Naive thymus-derived CD4-positive, alpha-beta T cell (primary cell): ENCODE measurements around the gene PPP2R1A. TPM values are rescaled to one million over a fixed set of nuclear protein-coding genes. Genes with fewer than 3 reads are reported as not detected.

Source experiments
- ATAC-seq: fragments of 150-1000 bp; cut with Tn5 transposase; 2 replicates; pipeline ENCODE4 v1.10.0; 2021; ENCODE audit warnings: mild to moderate bottlenecking, moderate library complexity
- CTCF ChIA-PET: fragments of 350-600 bp; sonication (Branson Sonifier 250); formaldehyde crosslinking; loops from one replicate; lab custom pipeline; 2021; ENCODE audit warnings: antibody characterized with exemption; lab: Charles Lee
- POLR2A ChIA-PET: fragments of 350-600 bp; sonication (Branson Sonifier 250); formaldehyde crosslinking; loops from one replicate; lab custom pipeline; 2021; ENCODE audit warnings: antibody characterized with exemption, inconsistent platforms; lab: Charles Lee
- DNase-seq, 9 donors: peaks; one replicate each; pipeline versions ENCODE4 v3.0.0 to v3.0.0-alpha.2; 2020 to 2022; ENCODE audit warnings: mixed read lengths in 1 of 9
- H3K27ac ChIP-seq: one replicate; pipeline ENCODE4 v1.7.0; 2013; ENCODE audit warnings: mild to moderate bottlenecking, low read depth, low read length, moderate library complexity
- H3K27me3 ChIP-seq, 2 donors: one replicate each; pipeline ENCODE4 v1.7.0; 2013; ENCODE audit warnings: low read length in 2 of 2, mild to moderate bottlenecking in 2 of 2, moderate library complexity in 2 of 2; ENCODE audit not compliant: control insufficient read depth in 2 of 2, insufficient read depth in 2 of 2
- H3K36me3 ChIP-seq, 3 experiments: 1 replicate in 2 of 3; 2 replicates in 1 of 3; pipeline ENCODE4 v1.7.0; 2013; ENCODE audit warnings: low read length in 3 of 3, mild to moderate bottlenecking in 3 of 3, moderate library complexity in 1 of 3; ENCODE audit not compliant: insufficient read depth in 3 of 3, control insufficient read depth in 2 of 3
- H3K4me1 ChIP-seq, 2 donors: one replicate each; pipeline ENCODE4 v1.7.0; 2013; ENCODE audit warnings: low read length in 2 of 2, mild to moderate bottlenecking in 2 of 2, moderate library complexity in 1 of 2; ENCODE audit not compliant: control insufficient read depth in 2 of 2, insufficient read depth in 2 of 2
- H3K4me3 ChIP-seq: 2 replicates; pipeline ENCODE4 v1.7.0; 2013; ENCODE audit warnings: mild to moderate bottlenecking, low read length
- H3K9me3 ChIP-seq, 3 experiments: 1 replicate in 2 of 3; 2 replicates in 1 of 3; pipeline ENCODE4 v1.7.0; 2013; ENCODE audit warnings: low read length in 3 of 3; ENCODE audit not compliant: control insufficient read depth in 2 of 3
- H3K27ac Mint-ChIP-seq, 9 donors: one replicate each; pipeline ENCODE4 v1.8.0; 2020 to 2022; ENCODE audit warnings: mixed read lengths in 9 of 9, mild to moderate bottlenecking in 8 of 9, moderate library complexity in 5 of 9, inconsistent platforms in 2 of 9
- H3K27me3 Mint-ChIP-seq, 5 donors: one replicate each; pipeline ENCODE4 v1.8.0; 2021 to 2022; ENCODE audit warnings: mixed read lengths in 5 of 5, mild to moderate bottlenecking in 1 of 5
- H3K36me3 Mint-ChIP-seq, 5 donors: one replicate each; pipeline ENCODE4 v1.8.0; 2020 to 2022; ENCODE audit warnings: mixed read lengths in 5 of 5, mild to moderate bottlenecking in 3 of 5, inconsistent platforms in 1 of 5
- H3K4me1 Mint-ChIP-seq, 7 donors: one replicate each; pipeline ENCODE4 v1.8.0; 2020 to 2022; ENCODE audit warnings: mixed read lengths in 7 of 7, mild to moderate bottlenecking in 3 of 7, inconsistent platforms in 1 of 7
- H3K4me3 Mint-ChIP-seq, 10 donors: one replicate each; pipeline ENCODE4 v1.8.0; 2020 to 2022; ENCODE audit warnings: mild to moderate bottlenecking in 10 of 10, mixed read lengths in 10 of 10, moderate library complexity in 6 of 10, inconsistent platforms in 2 of 10
- H3K9me3 Mint-ChIP-seq, 11 donors: one replicate each; pipeline ENCODE4 v1.8.0; 2020 to 2022; ENCODE audit warnings: mixed read lengths in 11 of 11, mild to moderate bottlenecking in 4 of 11, inconsistent platforms in 1 of 11, moderate library complexity in 1 of 11
- intact Hi-C, 2 donors: fragments of 100-400 bp; cut with micrococcal nuclease; formaldehyde crosslinking; loops; one replicate each; pipeline ENCODE4 v1.15.1; 2023
- polyA plus RNA-seq, 2 donors: library from polyadenylated mRNA; unstranded; fragments of 300-500 nt; fragmentation: Illumina TruSeq; gene quantifications; one replicate each; pipeline ENCODE4 v1.2.3, GENCODE V29; 2021
- total RNA-seq, 6 experiments: library from RNA in 5 of 6; stranded (reverse) in 5 of 6; gene quantifications; 1 replicate in 5 of 6; 2 replicates in 1 of 6; pipeline ENCODE4 v1.2.3 and lab custom pipeline; 2021 to 2026

PPP2R1A gene
- total and polyA plus RNA-seq, 7 experiments from 2014 or later: 148 to 215 (median 165) TPM

DNA sequence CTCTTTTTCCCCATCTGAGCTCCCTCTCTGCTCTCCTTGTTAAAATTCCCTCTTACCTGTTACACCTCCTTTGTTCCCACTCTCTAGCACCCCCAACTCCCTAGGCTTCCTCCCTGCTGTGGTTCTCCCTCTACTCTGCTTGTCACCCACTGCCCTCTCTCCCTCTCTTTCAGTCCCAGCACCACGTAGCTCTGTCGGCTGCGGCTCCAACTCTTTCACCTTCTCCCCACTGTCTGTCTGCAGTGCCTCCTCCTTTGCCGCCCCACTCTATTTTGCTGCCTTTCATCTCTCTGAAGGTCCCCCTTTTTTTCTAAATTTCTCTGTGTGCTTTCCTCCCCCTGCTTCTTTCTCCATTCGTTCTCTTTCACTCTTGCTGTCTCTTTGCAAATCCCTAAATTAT, 19.5 kb upstream of the PPP2R1A start:
- Histone ChIP-seq H3K4me1 (peaks cover 18 to 19% of the 10 kb centered on the region in 2 donors), H3K27me3 (no peaks in the 10 kb centered on the region), H3K9me3 (peaks cover 0 to 3% (median 0%) of the 10 kb centered on the region in 3 experiments), H3K27ac (peak overlapping the region; percentile 92), H3K36me3 (peaks cover 9 to 29% (median 12%) of the 10 kb centered on the region in 3 experiments), H3K4me3 (peak overlapping the region; percentile 92)
- H3K9me3 Mint-ChIP-seq: peaks cover 0 to 53% (median 9%) of the 10 kb centered on the region in 11 donors
- H3K4me1 Mint-ChIP-seq: peaks cover 23 to 48% (median 41%) of the 10 kb centered on the region in 7 donors
- no peaks in the 10 kb centered on the region for H3K27me3 Mint-ChIP-seq
- peaks cover 13 to 53% (median 46%) of the 10 kb centered on the region in 5 donors for H3K36me3 Mint-ChIP-seq
- intact Hi-C loops: loop anchor here (2.0 to 10.0 kb wide), 6 partner anchors 64 to 1027 kb away; partner anchors contain the start of genes ZNF175 (in 1 of the 2), ZNF432 (in 1 of the 2), ZNF649 (in 1 of the 2) and ZNF808 (in 1 of the 2)
- H3K27ac Mint-ChIP-seq: peak overlapping the region; percentile 96 to 99 (median 98)
- ChIA-PET POLR2A (interaction anchor here (0.6 to 4.1 kb wide), 7 partner anchors 10 to 219 kb away, joined by 3 to 41 read pairs (median 5); partner anchors contain the start of genes PPP2R1A and ZNF616), CTCF (interaction anchor here (0.8 kb wide), 1 partner anchor 30 kb away, joined by 3 read pairs; the partner anchor contains the start of gene ZNF616)
- peak in 5 of 9 donors; percentile 5 to 21 (median 10) for DNase-seq
- no peak for ATAC-seq
- peak overlapping the region; percentile 92 to 98 (median 96) for H3K4me3 Mint-ChIP-seq

DNA sequence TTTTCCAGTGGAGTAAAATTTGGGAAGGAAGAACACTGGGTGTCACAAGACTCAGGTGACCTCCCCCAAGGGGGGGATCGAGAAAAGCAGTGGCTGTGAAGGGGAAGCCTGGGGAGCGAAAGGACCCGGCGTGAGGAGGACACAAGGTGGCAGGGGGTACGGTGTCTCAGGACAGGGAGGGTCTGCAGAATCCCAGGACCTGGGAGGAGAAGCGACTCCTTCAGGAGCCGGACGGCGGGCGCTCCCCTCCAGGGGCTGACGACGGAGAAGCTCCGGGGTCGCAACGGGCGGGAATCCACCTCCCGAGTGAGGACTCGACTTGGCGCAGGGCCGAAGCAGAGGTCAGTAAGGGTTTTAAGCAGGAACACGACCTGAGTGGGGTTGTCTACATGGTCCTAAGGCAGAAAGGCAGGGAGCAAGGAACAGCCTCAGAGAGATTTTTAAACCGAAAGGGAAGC, 19.0 kb upstream of the PPP2R1A start:
- DNase-seq (peak in 3 of 9 donors; percentile 9 to 17 (median 9)), ATAC-seq (peak; percentile 14)
- Mint-ChIP-seq H3K27ac (peak overlapping the region; percentile 96 to 99 (median 98)), H3K4me3 (peak overlapping the region; percentile 92 to 98 (median 96)), H3K27me3 (no peaks in the 10 kb centered on the region), H3K9me3 (peaks cover 0 to 49% (median 5%) of the 10 kb centered on the region in 11 donors), H3K4me1 (peaks cover 23 to 48% (median 45%) of the 10 kb centered on the region in 7 donors), H3K36me3 (peaks cover 13 to 48% (median 42%) of the 10 kb centered on the region in 5 donors)
- ChIA-PET CTCF (interaction anchor here (1.0 kb wide), 1 partner anchor 18 kb away, joined by 8 read pairs; the partner anchor contains the start of gene PPP2R1A), POLR2A (interaction anchor here (0.8 to 4.1 kb wide), 7 partner anchors 11 to 218 kb away, joined by 3 to 41 read pairs (median 5); partner anchors contain the start of genes PPP2R1A and ZNF616)
- peak overlapping the region; percentile 92 for H3K4me3 ChIP-seq
- intact Hi-C loops: loop anchor here (1.0 to 10.0 kb wide), 13 partner anchors 18 to 1026 kb away; partner anchors contain the start of genes ZNF432 (in 2 of the 2), ZNF175 (in 1 of the 2), ZNF480 (in 1 of the 2) and ZNF616 (in 1 of the 2)
- H3K27me3 ChIP-seq: no peaks in the 10 kb centered on the region
- H3K9me3 ChIP-seq: no peaks in the 10 kb centered on the region
- peaks cover 18 to 19% of the 10 kb centered on the region in 2 donors for H3K4me1 ChIP-seq
- H3K36me3 ChIP-seq: peaks cover 6 to 25% (median 10%) of the 10 kb centered on the region in 3 experiments
- peak overlapping the region; percentile 92 for H3K27ac ChIP-seq

DNA sequence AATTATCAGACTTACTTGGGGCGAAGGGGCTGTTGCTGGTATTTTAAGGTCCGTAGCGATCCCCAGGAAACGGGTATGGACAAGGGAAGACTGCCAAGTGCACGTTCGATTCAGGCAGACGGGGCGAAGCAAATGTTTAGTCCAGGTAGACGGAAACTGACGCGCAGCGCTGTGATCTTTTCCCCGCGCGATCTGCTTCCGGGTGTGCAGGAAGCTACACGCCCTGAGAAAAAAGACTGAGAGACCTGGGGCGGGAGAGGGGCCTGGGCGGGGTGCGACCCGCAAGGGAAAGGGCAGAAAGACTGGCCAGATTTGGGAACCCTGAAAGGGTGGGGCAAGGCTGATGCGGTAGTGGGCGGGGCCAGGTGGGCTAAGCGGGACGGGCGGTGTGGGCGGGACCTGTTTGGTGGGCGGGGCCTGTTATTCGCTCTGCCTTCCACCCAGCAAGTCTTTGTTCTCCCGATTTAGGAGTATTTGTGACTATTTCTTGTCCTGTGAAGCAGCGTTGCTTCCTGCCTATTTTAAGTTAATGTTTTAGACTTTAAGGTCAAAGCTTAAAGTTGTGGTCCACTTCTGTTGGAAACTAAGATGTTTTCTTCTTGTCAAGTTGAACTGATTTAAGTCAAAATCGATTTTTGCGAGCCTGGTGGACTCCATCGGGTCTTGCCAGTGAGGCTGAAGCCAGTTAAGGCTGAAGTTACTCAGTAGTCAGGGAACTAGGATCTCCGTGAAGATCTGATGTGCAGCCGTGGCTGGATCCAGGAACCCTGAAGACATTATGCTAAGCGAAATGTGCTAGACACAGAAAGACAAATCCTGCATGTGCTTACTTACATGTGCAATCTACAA, 18.3 kb upstream of the PPP2R1A start, which contains the start of gene ZNF836:
TSS of gene ZNF836 (minus strand) at position 301 of the 849 bp plus-strand sequence. CDS start 3,549 bp downstream, outside the sequence.
- no peaks in the 10 kb centered on the region for H3K27me3 ChIP-seq
- peaks cover 0 to 50% (median 5%) of the 10 kb centered on the region in 11 donors for H3K9me3 Mint-ChIP-seq
- peak within 1 kb of the TSS; percentile 92 to 98 (median 96) for H3K4me3 Mint-ChIP-seq
- CTCF ChIA-PET: interaction anchor here (0.6 to 1.0 kb wide), 5 partner anchors 15 to 66 kb away, joined by 3 to 8 read pairs (median 3); partner anchors contain the start of genes PPP2R1A and ZNF616
- peaks cover 13 to 48% (median 42%) of the 10 kb centered on the region in 5 donors for H3K36me3 Mint-ChIP-seq
- peaks cover 18 to 19% of the 10 kb centered on the region in 2 donors for H3K4me1 ChIP-seq
- H3K4me3 ChIP-seq: peak within 1 kb of the TSS; percentile 92
- peaks cover 6 to 25% (median 10%) of the 10 kb centered on the region in 3 experiments for H3K36me3 ChIP-seq
- H3K4me1 Mint-ChIP-seq: peaks cover 23 to 48% (median 45%) of the 10 kb centered on the region in 7 donors
- DNase-seq (peak; percentile 72 to 95 (median 91)), ATAC-seq (peak; percentile 98)
- H3K9me3 ChIP-seq: no peaks in the 10 kb centered on the region
- POLR2A ChIA-PET: interaction anchor here (0.5 to 4.1 kb wide), 7 partner anchors 18 to 507 kb away, joined by 3 to 41 read pairs (median 5); partner anchors contain the start of genes PPP2R1A and ZNF616
- peak within 1 kb of the TSS; percentile 96 to 99 (median 98) for H3K27ac Mint-ChIP-seq
- intact Hi-C loops: loop anchor here (1.0 to 10.0 kb wide), 13 partner anchors 18 to 1026 kb away; partner anchors contain the start of genes ZNF432 (in 2 of the 2), ZNF175 (in 1 of the 2), ZNF480 (in 1 of the 2) and ZNF616 (in 1 of the 2)
- H3K27ac ChIP-seq: peak within 1 kb of the TSS; percentile 92
- no peaks in the 10 kb centered on the region for H3K27me3 Mint-ChIP-seq

DNA sequence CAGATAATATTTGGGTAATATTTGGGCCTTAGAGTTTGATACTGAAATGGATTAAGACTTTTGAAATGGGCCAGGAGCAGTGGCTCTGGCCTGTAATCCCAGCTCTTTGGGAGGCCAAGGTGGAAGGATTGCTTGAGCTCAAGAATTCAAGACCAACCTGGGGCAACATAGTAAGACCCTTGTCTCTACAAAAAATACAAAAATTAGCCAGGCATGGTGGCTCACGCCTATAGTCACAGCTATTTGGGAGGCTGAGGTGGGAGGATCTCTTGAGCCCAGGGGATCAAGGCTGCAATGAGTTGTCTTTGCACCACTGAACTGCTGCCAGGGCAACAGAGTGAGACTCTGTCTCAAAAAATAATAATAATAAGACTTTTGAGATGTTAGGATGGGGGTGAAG, 17.5 kb upstream of the PPP2R1A start:
- POLR2A ChIA-PET: interaction anchor here (3.7 to 4.1 kb wide), 2 partner anchors 17 to 33 kb away, joined by 15 to 41 read pairs; partner anchors contain the start of genes PPP2R1A and ZNF616

DNA sequence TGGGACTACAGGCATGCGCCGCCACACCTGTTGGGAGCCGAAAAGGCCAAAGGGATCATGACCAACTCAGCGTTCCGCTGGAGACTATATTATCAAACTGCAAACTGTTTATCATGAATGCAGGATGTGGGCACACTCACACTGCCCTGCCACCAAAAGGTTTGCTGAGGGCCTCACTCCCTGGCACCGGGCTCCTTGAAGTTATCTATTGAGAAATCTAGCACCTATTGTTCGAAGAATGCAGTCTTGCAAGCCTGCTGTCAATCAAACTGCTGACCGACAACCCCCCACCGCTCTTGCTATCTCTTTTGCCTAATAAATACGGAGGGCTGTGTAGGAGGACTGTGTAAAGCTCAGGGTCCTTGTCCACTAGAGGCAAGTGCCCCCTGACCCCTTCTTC, 13.3 kb upstream of the PPP2R1A start:
- peaks cover 0 to 22% (median 0%) of the 10 kb centered on the region in 11 donors for H3K9me3 Mint-ChIP-seq

More for the DNA sequence above, 17.5 kb upstream of the PPP2R1A start:
- DNase-seq: no peak
- no peaks in the 10 kb centered on the region for H3K27me3 Mint-ChIP-seq
- Histone ChIP-seq H3K9me3 (no peaks in the 10 kb centered on the region), H3K4me3 (no peak overlapping the region), H3K36me3 (peaks cover 5 to 18% (median 8%) of the 10 kb centered on the region in 3 experiments), H3K4me1 (peaks cover 18 to 19% of the 10 kb centered on the region in 2 donors), H3K27me3 (no peaks in the 10 kb centered on the region), H3K27ac (peak overlapping the region; percentile 92)
- CTCF ChIA-PET: interaction anchor here (0.8 to 1.6 kb wide), 3 partner anchors 15 to 65 kb away, joined by 3 to 4 read pairs (median 3); no protein-coding TSS in a partner anchor
- no peak for ATAC-seq
- peaks cover 13 to 43% (median 34%) of the 10 kb centered on the region in 5 donors for H3K36me3 Mint-ChIP-seq
- H3K9me3 Mint-ChIP-seq: peaks cover 0 to 54% (median 5%) of the 10 kb centered on the region in 11 donors
- intact Hi-C loops: loop anchor here (5.0 to 10.0 kb wide), 5 partner anchors 62 to 1025 kb away; partner anchors contain the start of genes ZNF175 (in 1 of the 2), ZNF432 (in 1 of the 2) and ZNF649 (in 1 of the 2)
- peaks cover 23 to 53% (median 45%) of the 10 kb centered on the region in 7 donors for H3K4me1 Mint-ChIP-seq
- peak overlapping the region; percentile 96 to 99 (median 98) for H3K27ac Mint-ChIP-seq
- peak overlapping the region; percentile 92 to 98 (median 96) for H3K4me3 Mint-ChIP-seq

More for the DNA sequence above, 13.3 kb upstream of the PPP2R1A start:
- Mint-ChIP-seq H3K27me3 (no peaks in the 10 kb centered on the region), H3K4me1 (peaks cover 1 to 20% (median 9%) of the 10 kb centered on the region in 7 donors), H3K4me3 (peak overlapping the region in 1 of 10 donors; percentile 39), H3K36me3 (peaks cover 0 to 12% (median 0%) of the 10 kb centered on the region in 5 donors), H3K27ac (peak overlapping the region in 1 of 9 donors; percentile 54)
- no peaks in the 10 kb centered on the region for H3K36me3 ChIP-seq
- H3K9me3 ChIP-seq: no peaks in the 10 kb centered on the region
- H3K4me1 ChIP-seq: peaks cover 7 to 10% of the 10 kb centered on the region in 2 donors
- ATAC-seq: no peak
- POLR2A ChIA-PET: interaction anchor here (2.1 kb wide), 1 partner anchor 13 kb away, joined by 8 read pairs; the partner anchor contains the start of gene PPP2R1A
- H3K27me3 ChIP-seq: no peaks in the 10 kb centered on the region
- H3K27ac ChIP-seq: no peak overlapping the region
- no peak overlapping the region for H3K4me3 ChIP-seq
- DNase-seq: no peak
- intact Hi-C loops: loop anchor here (10.0 kb wide), 2 partner anchors 58 to 272 kb away; partner anchors contain the start of gene ZNF649 (in 1 of the 2)
- CTCF ChIA-PET: no interaction called here
